Tibial nerve (tissue), 4 donors: ENCODE data around the gene OTOP3. TPM values are rescaled to one million over a fixed set of nuclear protein-coding genes. Genes with fewer than 3 reads are reported as not detected.

Experiments
- DNase-seq, 2 donors: peaks; one replicate each; pipeline ENCODE4 v3.0.0-alpha.2; 2019; ENCODE audit warnings: low spot score in 2 of 2
- H3K27ac ChIP-seq, 4 donors: fragments of 200-600 bp; sonication (generic) in 3 of 4; one replicate each; pipeline ENCODE4 v1.5.1; 2017 to 2019; ENCODE audit warnings: mild to moderate bottlenecking in 1 of 4
- H3K27me3 ChIP-seq, 2 donors: fragments of 200-600 bp; sonication (generic) in 1 of 2; one replicate each; pipeline versions ENCODE4 v1.5.1 to v1.6.0; 2017 to 2019
- H3K36me3 ChIP-seq, 3 donors: fragments of 200-600 bp; sonication (generic); one replicate each; pipeline ENCODE4 v1.5.1; 2018 to 2019
- H3K4me1 ChIP-seq, 4 donors: fragments of 200-600 bp; sonication (generic) in 3 of 4; one replicate each; pipeline ENCODE4 v1.5.1; 2017 to 2019
- H3K4me3 ChIP-seq, 4 donors: fragments of 200-600 bp; sonication (generic) in 3 of 4; one replicate each; pipeline ENCODE4 v1.5.1; 2017 to 2019; ENCODE audit warnings: mild to moderate bottlenecking in 1 of 4, moderate library complexity in 1 of 4
- H3K9me3 ChIP-seq, 4 donors: fragments of 200-600 bp; sonication (generic) in 3 of 4; one replicate each; pipeline ENCODE4 v1.5.1; 2017 to 2019
- EP300 ChIP-seq, 2 donors: sonication (generic); formaldehyde crosslinking; IDR thresholded peaks; one replicate each; pipeline ENCODE4 v1.6.1; 2017; ENCODE audit warnings: antibody characterized with exemption in 2 of 2, mild to moderate bottlenecking in 1 of 2
- POLR2A ChIP-seq, 2 donors: fragments of 450-650 bp; IDR thresholded peaks; one replicate each; pipeline ENCODE4 v1.6.1; 2017; ENCODE audit warnings: antibody characterized with exemption in 2 of 2, mild to moderate bottlenecking in 2 of 2, moderate library complexity in 2 of 2
- WGBS, 2 donors: methylation state at CpG; one replicate each; pipeline ENCODE4 v1.1.5; 2018; 5-methylcytosine and 5-hydroxymethylcytosine counted together
- total RNA-seq, 4 donors: library from RNA; depleted of rRNA; stranded (reverse); fragments of >200 nt; gene quantifications; one replicate each; pipeline ENCODE4 v1.1.0, GENCODE V29; 2016
- TF ChIP-seq, protein P1 (sequence below), 5 experiments: fragments of 200-600 bp in 3 of 5; fragments of 450-650 bp in 2 of 5; sonication (generic) in 3 of 5; IDR thresholded peaks; one replicate each; pipeline ENCODE4 v1.5.1; 2016 to 2019; ENCODE audit warnings: antibody characterized with exemption in 5 of 5, mild to moderate bottlenecking in 3 of 5, moderate library complexity in 2 of 5

The OTOP3 gene
- total RNA-seq, 4 donors from 2014 or later, result not detected

DNA sequence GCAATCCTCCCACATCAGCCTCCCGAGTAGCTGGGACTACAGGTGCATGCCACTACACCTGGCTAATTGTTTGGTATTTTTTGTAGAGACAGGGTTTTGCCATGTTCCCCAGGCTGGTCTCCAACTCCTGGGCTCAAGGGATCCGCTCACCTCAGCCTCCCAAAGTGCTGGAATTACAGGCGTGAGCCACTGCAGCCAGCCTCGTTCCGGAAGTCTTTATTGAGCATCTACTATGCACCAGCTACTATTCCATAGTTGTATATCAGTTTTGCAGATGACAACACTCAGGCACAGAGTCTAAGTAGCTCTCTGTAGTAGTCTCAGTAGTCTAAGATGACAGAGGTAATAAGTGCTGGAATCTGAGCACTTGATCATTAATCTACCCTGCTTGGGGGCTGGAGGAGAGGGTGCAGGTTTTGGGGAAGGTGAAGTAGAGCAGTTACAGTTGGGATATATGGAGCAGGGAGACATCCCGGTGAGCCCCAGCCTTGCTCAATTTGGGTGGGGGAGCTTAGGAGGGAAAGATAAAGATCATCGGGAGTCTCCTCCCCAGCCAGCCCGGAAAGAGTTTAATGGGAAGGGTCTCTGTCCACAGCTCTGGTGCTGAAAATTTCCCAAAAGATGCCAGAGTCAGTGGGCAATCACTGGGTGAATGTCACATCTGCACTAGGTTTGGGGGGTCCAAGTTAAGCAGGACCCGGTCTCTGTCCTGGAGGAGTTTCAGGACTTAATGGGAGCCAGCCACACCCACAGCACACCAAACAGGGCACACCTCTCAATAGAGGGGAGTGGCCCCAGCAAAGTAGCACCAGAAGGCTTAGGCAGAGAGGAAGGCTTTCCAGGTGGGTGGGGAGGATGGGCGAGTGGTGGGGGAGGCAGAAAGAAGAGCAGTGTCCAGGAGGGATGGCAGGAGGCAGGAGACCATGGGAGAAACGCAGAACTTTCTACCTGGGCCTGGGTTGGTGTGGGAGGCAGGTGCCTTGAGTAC is 1.7 kb downstream of the OTOP3 start:
- no peak overlapping the region for H3K4me3 ChIP-seq
- TF ChIP-seq, protein P1, sequence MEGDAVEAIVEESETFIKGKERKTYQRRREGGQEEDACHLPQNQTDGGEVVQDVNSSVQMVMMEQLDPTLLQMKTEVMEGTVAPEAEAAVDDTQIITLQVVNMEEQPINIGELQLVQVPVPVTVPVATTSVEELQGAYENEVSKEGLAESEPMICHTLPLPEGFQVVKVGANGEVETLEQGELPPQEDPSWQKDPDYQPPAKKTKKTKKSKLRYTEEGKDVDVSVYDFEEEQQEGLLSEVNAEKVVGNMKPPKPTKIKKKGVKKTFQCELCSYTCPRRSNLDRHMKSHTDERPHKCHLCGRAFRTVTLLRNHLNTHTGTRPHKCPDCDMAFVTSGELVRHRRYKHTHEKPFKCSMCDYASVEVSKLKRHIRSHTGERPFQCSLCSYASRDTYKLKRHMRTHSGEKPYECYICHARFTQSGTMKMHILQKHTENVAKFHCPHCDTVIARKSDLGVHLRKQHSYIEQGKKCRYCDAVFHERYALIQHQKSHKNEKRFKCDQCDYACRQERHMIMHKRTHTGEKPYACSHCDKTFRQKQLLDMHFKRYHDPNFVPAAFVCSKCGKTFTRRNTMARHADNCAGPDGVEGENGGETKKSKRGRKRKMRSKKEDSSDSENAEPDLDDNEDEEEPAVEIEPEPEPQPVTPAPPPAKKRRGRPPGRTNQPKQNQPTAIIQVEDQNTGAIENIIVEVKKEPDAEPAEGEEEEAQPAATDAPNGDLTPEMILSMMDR (IDR thresholded peaks at IDR 0.05), result no peak
- TF ChIP-seq EP300 (IDR thresholded peaks at IDR 0.05), result no peak
- TF ChIP-seq POLR2A (IDR thresholded peaks at IDR 0.05), result no peak
- H3K4me1 ChIP-seq, result peaks cover 0 to 12% (median 3%) of the 10 kb centered on the region in 4 donors
- WGBS, 2 donors, result 46 to 57% methylated on average over 11 of the region's 11 CpGs
- no peak for DNase-seq
- no peaks in the 10 kb centered on the region for H3K9me3 ChIP-seq
- H3K36me3 ChIP-seq, result no peaks in the 10 kb centered on the region
- no peak overlapping the region for H3K27ac ChIP-seq
- H3K27me3 ChIP-seq, result peaks cover 0 to 92% of the 10 kb centered on the region in 2 donors

DNA sequence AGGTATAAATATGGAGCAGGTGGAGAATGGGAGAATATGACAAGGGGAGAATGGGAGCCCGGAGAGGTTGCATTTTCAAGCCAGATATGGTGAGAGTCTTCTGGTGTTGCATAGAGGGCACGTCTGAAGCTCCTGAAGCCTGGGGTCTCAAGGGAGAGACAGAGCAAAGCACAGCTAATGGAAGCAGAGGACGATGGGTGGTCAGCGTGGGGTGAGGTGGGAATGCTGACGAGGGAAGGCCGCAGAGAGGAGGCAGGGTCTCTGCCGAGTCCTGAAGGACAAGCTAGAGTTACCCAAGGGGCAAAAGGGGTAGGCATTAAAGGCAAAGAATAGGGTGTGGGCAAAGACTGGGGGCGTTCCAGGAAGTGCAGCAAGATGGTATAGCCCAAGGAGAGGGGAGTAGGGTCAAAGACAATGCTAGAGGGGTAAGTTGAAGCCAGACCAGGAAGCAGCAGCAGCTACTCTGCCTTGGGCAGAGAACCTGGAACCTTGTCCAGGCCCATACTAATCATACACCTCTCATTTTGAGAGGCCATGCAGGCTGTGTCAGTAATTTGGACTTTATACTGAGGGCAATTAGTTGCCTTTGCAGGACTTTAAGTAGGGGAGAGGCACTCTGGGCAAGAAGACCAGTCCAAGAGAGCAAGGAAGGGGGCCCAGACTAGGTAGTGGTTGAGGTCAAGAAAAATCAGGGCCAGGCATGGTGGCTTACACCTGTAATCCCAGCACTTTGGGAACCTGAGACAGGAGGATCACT is 2.7 kb downstream of the OTOP3 start:
- TF ChIP-seq, protein P1 (IDR thresholded peaks at IDR 0.05), result no peak
- TF ChIP-seq EP300 (IDR thresholded peaks at IDR 0.05) (no peak), POLR2A (IDR thresholded peaks at IDR 0.05) (no peak)
- H3K4me3 ChIP-seq, result no peak overlapping the region
- H3K27ac ChIP-seq, result no peak overlapping the region
- DNase-seq, result no peak
- H3K9me3 ChIP-seq, result no peaks in the 10 kb centered on the region
- peaks cover 0 to 12% (median 3%) of the 10 kb centered on the region in 4 donors for H3K4me1 ChIP-seq
- no peaks in the 10 kb centered on the region for H3K36me3 ChIP-seq
- peaks cover 0 to 93% of the 10 kb centered on the region in 2 donors for H3K27me3 ChIP-seq
- WGBS, 2 donors, result 62 to 63% methylated on average over 8 of the region's 8 CpGs

DNA sequence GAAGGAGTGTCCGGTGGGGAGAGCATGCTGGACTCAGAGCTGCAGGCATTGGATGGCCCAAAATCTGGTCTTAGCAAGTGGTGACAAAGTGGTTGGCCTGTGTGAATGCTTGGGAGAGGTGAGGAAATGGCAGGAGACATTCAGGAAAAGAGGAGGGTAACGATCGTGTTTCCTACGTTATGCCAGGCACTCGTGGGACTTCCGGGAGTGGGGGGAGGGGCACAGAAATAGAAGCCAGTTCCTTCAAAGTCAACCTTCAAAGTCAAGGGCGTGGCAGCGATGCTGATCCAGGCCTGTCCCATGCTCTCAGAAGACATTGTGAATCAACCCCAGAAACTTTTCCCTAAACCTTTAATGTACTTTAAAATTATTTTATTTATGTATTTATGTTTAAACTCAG is 3.8 kb downstream of the OTOP3 start:
- TF ChIP-seq POLR2A (IDR thresholded peaks at IDR 0.05), result no peak
- WGBS, 2 donors, result 48 to 52% methylated on average over 8 of the region's 8 CpGs
- no peaks in the 10 kb centered on the region for H3K36me3 ChIP-seq
- peaks cover 0 to 12% (median 3%) of the 10 kb centered on the region in 4 donors for H3K4me1 ChIP-seq
- no peak overlapping the region for H3K27ac ChIP-seq
- H3K4me3 ChIP-seq, result no peak overlapping the region
- no peaks in the 10 kb centered on the region for H3K9me3 ChIP-seq
- H3K27me3 ChIP-seq, result peaks cover 0 to 92% of the 10 kb centered on the region in 2 donors
- no peak for DNase-seq

DNA sequence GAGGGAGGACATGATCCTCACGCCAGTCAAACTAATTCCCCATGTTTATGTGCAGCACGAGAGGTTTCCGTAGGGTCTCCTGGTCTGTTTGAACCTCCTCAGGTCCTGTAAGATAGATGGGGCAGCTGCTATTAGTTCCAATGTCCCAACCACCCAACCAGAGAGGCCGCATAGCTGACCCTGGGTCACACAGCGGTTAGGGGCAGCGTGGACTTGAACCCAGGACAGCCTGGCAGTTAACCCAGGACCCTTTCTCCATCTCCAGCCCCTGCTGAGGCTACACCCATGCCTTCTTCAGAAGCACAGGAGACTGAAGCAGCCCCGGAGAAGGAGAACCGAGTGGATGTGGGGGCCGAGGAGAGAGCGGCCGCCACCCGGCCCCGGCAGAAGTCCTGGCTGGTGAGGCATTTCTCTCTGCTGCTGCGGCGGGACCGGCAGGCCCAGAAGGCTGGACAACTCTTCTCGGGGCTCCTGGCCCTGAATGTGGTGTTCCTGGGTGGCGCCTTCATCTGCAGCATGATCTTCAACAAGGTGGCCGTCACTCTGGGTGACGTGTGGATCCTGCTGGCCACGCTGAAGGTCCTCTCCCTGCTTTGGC is 5.5 kb downstream of the OTOP3 start:
- Histone ChIP-seq H3K9me3 (no peaks in the 10 kb centered on the region), H3K4me3 (no peak overlapping the region), H3K27ac (no peak overlapping the region), H3K4me1 (peaks cover 0 to 2% (median under 1%) of the 10 kb centered on the region in 4 donors), H3K27me3 (peaks cover 0 to 79% of the 10 kb centered on the region in 2 donors), H3K36me3 (no peaks in the 10 kb centered on the region)
- TF ChIP-seq EP300 (IDR thresholded peaks at IDR 0.05), result no peak
- DNase-seq, result no peak
- WGBS, 2 donors, result 75 to 78% methylated on average over 15 to 18 of the region's 21 CpGs

DNA sequence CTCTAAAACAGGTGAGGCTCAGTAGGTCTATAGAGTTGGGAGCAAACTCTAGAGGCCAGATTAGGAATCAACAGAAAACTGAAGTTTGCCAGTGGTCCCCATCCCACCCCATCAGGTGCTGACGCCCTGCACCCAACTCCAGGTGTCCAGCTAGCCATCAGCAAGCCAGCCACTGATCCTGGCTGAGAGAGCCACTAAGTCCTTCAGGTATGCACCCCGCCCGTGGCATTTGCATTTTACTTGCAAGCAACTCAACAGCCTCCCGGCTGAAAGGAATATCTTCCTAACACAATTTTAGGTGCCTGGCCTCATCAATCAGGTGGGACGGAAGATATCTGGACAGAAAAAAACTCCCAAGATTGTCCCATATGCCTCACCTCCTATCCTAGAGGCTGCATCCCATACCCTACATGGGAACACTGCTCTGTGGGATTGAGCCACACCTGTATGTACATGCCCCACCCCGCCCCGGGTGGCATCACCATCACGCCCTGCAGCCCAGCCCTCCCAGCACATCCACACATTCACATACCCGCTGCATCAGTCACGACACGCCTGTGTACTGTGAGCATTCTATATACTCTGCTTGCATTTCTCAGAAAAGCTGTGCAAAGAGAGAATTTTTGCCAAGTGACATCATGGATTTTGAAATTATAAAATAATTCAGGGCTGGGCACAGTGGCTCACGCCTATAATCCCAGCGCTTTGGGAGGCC is 8.3 kb downstream of the OTOP3 start:
- DNase-seq, result no peak
- Histone ChIP-seq H3K4me3 (no peak overlapping the region), H3K9me3 (no peaks in the 10 kb centered on the region), H3K27ac (no peak overlapping the region), H3K27me3 (peaks cover 0 to 62% of the 10 kb centered on the region in 2 donors), H3K4me1 (no peaks in the 10 kb centered on the region), H3K36me3 (no peaks in the 10 kb centered on the region)
- 47 to 56% methylated on average over 13 of the region's 13 CpGs for WGBS, 2 donors
- TF ChIP-seq EP300 (IDR thresholded peaks at IDR 0.05) (no peak), POLR2A (IDR thresholded peaks at IDR 0.05) (no peak)
- TF ChIP-seq, protein P1 (IDR thresholded peaks at IDR 0.05), result no peak
